ENCODE measurements around the gene CASZ1.

The CASZ1 gene

DNA sequence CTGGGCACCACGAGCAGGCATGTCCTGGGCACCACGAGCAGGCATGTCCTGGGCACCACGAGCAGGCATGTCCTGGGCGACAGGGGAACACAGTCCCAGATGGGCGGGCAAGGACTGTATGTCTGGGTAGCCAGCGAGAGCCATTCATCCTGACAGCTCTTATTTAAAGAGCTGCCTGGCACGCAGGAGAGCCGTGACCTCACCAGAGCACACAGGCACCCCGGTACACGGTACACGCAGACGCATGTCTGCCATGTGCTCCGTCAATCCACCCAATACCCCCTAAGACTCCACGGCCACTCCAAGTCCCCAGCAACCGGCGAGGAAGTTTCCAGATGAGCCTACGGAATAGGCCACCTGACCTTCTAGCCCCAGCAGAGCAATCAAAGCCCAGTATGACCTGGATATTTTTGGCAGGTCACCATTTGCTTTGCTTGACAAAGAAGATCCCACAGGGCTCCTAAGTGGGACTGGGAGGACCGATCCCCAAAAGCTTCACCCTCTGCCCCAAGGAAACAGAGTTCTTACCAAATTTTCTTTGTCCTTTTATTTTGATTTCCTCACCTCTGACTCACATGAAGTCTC is 51.7 kb downstream of the CASZ1 start:
- no peak for DNase-seq

- no peak for DNase-seq
These were observed 52.4 kb downstream of the CASZ1 start for GRCh38 chr1:10744029-10744428.

GRCh38 chr1:10741696-10742095 is 54.8 kb downstream of the CASZ1 start:
- DNase-seq, result no peak

- DNase-seq, result no peak
These were observed 56.3 kb downstream of the CASZ1 start for GRCh38 chr1:10740123-10740522.

DNA sequence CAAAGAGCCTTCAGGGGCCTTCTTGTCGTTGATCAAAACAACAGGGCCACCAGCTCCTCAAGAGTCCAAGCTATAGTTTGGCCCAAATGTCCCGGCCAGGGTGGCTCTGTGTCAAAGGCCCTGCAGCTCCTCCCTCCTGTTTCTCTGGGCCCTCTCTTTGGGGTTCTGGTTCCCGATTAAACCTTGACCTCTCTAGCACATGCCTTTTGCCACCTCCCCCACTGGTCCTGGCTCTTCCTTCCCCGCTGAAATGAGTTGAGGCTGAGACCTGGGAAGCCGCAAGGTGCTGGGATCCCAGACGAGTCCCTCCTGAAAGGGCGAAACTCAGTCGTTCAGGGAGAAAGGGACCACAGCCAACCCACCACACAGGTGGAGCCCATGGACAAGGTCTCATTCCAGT is 56.9 kb downstream of the CASZ1 start:
- no peak for DNase-seq

- no peak for DNase-seq
These were observed 58.1 kb downstream of the CASZ1 start for GRCh38 chr1:10738061-10739058.

- DNase-seq, result no peak
These were observed 58.8 kb downstream of the CASZ1 start for GRCh38 chr1:10737651-10738050.

DNA sequence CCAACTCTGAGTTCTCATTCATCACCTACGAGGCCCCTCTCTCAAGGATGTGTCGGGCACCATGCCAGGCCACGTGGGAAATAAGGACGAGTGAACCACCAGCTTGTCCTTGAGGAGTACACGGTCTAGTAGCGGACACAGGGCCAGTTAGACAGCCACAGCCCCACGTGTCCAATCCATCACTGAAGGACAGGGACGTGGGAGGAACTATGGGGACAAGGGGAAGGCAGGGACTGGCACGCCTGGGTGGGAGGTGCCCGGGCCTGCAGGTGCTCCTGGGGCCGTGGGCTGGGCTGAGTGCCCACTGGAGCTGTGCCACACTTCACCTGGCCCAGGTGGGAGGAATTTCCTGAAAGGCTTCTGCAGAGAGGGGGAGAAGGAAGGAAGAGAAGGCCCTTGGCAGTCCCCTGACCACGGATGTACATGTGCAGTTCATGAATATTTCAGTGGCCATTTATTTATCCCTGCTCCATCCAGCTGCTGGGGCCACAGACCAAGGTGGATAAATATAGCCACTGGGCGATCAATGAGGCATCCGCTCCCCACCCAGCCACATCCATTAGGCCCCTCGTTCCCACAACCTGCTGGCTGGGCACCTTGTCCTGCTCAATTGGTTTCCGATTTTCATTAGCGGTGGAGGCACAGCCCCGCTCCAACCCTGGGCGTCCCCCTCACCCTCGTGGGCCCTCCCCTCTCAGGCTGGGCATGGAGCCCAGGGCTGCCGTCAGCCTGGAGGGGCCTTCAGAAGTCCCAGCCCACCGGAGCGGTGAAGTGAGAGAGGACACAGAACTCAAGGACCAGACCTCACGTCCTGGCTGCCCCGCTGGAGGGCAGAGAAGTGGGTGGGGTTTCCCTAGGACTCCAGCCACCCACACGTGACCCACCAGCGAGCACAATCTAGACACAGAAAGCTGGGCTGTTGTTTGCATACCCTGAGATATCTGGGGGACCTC is 59.5 kb downstream of the CASZ1 start:
- no peak for DNase-seq

DNA sequence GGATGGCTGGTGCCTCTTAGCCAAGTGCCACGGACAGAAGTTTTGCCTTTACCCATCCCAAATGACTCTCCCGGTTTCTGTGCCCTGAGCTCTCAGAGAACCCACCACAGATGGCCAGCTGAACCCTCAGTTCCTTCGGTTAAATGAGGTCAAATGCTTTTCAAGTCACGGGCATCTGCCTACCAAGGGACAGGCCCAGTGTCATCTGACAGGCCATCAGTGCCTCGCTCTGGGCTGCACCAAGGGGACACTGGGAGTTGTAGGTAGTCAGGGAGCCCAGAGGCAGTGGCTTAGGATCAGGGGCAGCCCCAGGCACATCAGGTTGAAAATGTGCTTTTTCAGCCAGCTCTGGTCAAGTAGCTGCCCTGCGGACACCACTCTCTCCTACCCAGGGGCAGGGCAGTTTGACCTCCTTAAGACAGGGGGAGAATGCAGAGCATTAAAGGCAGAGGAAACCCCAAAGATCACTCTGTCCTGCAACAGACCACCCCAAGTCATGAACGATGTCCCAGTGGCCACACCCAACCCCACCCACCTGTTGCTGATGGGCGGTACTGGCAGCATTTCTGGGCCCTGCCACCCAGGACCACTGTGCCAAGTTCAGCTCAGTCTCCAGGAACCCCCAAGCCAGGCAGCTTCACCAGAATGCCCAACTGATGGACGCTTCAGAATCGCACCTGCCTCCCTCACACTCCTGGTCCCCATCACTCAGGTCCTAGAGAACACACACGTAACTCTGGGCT is 60.7 kb downstream of the CASZ1 start:
- DNase-seq, result no peak

DNA sequence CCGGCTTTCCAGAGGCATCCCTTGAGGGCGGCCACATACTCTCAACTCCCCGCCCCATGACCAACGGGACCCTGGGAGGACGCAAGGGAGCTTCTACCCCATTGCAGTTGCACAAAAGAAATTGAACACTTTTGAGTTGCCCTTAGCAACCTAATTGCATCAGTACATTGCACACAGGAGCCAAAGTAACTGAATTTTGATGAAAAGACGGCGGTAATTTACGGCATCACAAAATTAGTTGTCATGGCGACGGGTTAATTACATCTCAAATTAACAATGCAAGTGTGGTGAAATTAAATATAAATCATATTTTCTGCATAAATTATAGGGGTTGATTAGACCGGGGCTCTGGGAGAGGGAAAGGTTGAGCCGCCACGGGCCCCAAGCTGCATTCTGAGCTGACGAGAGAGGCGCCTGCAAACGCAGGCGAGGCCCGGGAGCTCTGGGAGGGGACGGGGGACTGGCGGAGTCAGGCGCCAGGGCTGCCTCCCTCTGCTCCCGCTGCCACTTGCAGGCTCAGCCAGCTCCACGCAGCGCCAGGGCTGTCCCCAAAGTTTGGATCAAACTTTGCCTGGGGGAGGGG is 61.4 kb downstream of the CASZ1 start:
- no peak for DNase-seq

DNA sequence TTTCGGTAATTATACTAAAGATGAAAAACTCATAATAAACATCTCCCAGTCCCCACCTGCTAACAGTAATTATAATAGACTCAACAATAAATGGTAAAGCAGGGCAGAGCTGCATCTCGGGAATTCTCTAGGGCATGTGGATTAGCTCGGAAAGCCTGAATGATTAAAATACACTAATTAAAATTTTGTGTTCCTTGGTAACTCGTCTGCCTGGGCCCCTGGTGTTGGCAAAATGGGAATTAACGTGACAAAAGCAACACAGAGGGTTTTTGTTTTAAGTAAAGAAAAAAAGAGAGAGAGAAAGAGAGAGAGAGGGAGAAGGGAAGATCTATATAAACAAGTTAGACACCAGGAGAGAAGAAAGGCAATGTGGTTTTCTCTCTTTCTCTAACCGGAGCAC is 62.1 kb downstream of the CASZ1 start:
- no peak for DNase-seq

GRCh38 chr1:10733474-10734366 is 62.7 kb downstream of the CASZ1 start:
- DNase-seq, result no peak

- DNase-seq, result no peak
These were observed 65.5 kb downstream of the CASZ1 start for GRCh38 chr1:10730985-10731384.

- no peak for DNase-seq
These were observed 67.6 kb downstream of the CASZ1 start for GRCh38 chr1:10728595-10729410.

DNA sequence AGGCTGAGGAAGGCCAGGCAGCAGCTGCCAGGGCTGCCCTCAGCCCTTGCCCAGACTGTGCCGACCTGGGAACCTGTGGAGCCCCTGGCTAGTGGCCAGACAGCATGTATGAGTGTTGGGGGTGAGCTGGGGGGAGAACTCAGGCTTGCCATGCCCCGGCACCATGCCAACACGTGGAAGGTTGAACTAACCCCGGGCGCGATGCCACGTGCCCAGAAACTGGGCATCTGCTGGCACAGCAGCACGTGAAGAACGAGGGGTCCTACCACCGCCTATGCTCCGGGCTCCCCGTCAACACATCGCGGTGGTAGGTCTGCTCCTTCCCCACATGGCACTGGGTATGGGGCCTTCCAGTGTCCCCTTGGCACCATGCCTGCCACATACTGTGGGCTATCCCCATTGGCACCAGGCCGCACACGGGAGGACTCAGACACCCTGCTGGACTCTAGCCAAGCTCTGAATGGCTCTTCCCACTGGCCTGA is 68.7 kb downstream of the CASZ1 start:
- no peak for DNase-seq

- DNase-seq, result no peak
These were observed 70.1 kb downstream of the CASZ1 start for GRCh38 chr1:10726355-10726754.

DNA sequence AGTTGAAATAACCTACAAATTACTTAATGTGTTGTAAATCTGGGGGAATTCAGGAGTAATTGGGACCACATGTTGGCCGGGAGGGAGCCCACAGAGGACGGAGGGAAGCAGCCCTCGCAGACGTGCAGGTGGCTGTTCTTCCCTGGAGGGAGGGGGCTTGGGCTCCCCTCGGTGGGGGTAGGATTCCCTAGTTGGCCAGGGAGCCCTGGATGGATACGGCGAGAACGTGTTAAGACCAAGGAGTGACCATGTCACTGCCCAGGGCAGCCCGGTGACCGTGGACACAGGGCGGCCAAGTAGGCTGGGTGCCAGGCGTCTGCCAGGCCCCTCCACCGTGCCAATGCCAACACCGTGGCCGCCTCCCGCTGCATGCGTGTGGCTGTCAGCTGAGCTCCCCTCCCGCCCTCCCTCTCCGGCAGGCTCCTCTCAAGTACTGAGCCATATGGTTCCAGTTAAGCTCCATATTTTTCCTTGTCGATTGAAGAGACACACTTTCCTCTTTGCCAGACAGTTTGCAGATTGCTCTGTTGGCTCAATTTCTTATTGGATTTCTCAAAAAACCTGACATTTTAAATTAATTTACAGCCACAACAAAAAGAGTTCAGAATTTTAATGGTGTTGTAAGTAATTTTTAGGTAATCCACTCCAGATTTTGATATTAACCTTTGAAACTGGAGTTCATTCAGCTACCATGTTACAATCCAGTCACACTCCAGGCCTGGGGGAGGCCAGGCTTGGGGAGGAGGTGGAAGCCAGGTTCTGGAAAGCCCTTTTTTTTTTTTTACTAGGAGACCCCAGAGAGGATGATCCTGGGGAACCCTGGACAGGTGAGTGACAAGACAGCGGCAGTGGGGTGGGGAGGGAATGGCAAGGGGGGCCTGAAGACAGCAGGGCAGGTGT is 71.2 kb downstream of the CASZ1 start:
- DNase-seq, result no peak

DNA sequence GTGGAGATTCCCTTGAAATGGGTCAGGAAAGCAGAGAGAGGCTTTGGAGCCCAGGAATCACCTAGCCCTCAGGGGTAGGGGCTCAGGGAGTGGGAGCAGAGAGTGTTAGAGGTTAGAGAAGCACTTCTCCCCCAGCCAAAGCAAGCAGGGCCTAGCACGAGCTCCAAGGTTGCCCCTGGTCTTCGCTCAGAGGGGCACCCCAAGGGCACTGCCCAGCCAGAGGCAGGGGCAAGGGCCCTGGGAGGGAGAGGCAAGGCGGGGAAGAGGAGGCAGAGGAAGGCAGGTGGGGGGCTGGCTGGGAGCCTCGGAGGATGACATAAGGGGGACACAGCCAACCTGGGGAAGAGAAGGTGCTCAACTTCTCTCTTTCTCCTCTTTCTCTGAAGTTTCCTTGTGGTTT is 71.9 kb downstream of the CASZ1 start:
- no peak for DNase-seq

GRCh38 chr1:10724052-10724494 is 72.4 kb downstream of the CASZ1 start:
- no peak for DNase-seq
